Mammary epithelial cell (primary cell): ENCODE data around the gene DEXI.

Source experiments
- EZH2 ChIP-seq: IDR thresholded peaks from 2 replicates; pipeline ENCODE4 v1.6.1; 2012; ENCODE audit warnings: low read length, inconsistent platforms, borderline replicate concordance
- TF ChIP-seq, protein P1 (sequence below), 2 donors: IDR thresholded peaks in 1 of 2; conservative IDR thresholded peaks in 1 of 2; 2 replicates each; pipeline ENCODE4 v1.5.1; 2011 to 2012; ENCODE audit warnings: inconsistent platforms in 2 of 2, low read length in 2 of 2, mild to moderate bottlenecking in 2 of 2, control low read depth in 1 of 2, low read depth in 1 of 2; ENCODE audit not compliant: insufficient read depth in 1 of 2; ENCODE audit errors: extremely low read depth in 1 of 2

DNA sequence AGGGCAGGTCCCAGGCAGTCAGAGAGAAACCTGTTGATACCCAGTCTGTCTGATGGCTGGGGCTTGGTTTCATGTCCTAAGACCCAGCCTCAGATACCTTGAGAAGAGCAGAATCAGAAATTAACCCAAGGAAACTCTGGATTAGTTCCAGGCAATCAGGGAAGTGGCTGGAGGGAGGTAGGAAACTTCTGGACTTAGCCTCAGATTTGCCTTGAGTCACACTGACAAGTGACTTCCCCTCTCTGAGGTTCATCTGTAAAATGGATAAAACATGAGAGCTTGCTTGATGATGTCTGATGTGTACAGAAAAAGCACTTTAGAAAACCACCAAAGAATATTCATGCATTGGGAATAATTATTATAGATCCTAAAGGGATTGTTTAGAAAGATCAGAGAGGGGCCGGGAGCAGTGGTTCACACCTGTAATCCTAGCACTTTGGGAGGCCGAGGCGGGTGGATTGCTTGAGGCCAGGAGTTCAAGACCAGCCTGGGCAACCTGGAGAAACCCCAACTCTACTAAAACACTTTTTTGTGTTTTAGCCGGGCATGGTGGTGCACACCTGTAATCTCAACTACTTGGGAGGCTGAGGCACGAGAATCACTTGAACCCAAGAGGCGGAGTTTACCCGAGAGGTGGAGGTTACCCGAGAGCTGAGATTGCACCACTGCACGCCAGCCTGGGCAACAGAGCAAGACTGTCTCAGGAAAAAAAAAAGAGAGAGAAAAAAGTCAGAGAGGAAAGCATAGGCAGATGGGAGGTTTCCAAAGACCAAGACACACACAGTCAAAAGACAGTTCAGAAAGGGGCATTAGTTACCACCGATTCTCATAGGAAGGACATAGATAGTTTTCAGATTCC is 61.4 kb downstream of the DEXI start:
- TF ChIP-seq, protein P1, sequence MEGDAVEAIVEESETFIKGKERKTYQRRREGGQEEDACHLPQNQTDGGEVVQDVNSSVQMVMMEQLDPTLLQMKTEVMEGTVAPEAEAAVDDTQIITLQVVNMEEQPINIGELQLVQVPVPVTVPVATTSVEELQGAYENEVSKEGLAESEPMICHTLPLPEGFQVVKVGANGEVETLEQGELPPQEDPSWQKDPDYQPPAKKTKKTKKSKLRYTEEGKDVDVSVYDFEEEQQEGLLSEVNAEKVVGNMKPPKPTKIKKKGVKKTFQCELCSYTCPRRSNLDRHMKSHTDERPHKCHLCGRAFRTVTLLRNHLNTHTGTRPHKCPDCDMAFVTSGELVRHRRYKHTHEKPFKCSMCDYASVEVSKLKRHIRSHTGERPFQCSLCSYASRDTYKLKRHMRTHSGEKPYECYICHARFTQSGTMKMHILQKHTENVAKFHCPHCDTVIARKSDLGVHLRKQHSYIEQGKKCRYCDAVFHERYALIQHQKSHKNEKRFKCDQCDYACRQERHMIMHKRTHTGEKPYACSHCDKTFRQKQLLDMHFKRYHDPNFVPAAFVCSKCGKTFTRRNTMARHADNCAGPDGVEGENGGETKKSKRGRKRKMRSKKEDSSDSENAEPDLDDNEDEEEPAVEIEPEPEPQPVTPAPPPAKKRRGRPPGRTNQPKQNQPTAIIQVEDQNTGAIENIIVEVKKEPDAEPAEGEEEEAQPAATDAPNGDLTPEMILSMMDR (conservative IDR thresholded peaks at IDR 0.05 in 1 of 2, IDR thresholded peaks at IDR 0.05 in 1 of 2; ENCODE audit: extremely low read depth in 1 of 2, insufficient read depth in 1 of 2, low read depth in 1 of 2, low read length in 2 of 2), result no peak
- TF ChIP-seq EZH2, result no peak
